Keratinocyte (primary cell): ENCODE measurements around the gene CACNA1H.

Experiments used
- EZH2 ChIP-seq: IDR thresholded peaks from one replicate; pipeline ENCODE4 v1.6.1; 2012; ENCODE audit warnings: inconsistent platforms, mild to moderate bottlenecking, low read length, moderate library complexity
- TF ChIP-seq, protein P1 (sequence below), 3 experiments: IDR thresholded peaks in 1 of 3; conservative IDR thresholded peaks in 1 of 3; optimal IDR thresholded peaks in 1 of 3; 2 replicates in 2 of 3; 3 replicates in 1 of 3; pipeline versions ENCODE3 to v1.5.1; 2011; ENCODE audit warnings: low read length in 3 of 3, mild to moderate bottlenecking in 3 of 3, moderate library complexity in 2 of 3, control low read depth in 1 of 3, inconsistent platforms in 1 of 3; ENCODE audit not compliant: insufficient read depth in 2 of 3; ENCODE audit errors: extremely low read depth in 1 of 3

GRCh38 chr16:1244881-1245280 lies 92.0 kb downstream of the CACNA1H start:
- TF ChIP-seq EZH2 = no peak
- TF ChIP-seq, protein P1, sequence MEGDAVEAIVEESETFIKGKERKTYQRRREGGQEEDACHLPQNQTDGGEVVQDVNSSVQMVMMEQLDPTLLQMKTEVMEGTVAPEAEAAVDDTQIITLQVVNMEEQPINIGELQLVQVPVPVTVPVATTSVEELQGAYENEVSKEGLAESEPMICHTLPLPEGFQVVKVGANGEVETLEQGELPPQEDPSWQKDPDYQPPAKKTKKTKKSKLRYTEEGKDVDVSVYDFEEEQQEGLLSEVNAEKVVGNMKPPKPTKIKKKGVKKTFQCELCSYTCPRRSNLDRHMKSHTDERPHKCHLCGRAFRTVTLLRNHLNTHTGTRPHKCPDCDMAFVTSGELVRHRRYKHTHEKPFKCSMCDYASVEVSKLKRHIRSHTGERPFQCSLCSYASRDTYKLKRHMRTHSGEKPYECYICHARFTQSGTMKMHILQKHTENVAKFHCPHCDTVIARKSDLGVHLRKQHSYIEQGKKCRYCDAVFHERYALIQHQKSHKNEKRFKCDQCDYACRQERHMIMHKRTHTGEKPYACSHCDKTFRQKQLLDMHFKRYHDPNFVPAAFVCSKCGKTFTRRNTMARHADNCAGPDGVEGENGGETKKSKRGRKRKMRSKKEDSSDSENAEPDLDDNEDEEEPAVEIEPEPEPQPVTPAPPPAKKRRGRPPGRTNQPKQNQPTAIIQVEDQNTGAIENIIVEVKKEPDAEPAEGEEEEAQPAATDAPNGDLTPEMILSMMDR (optimal IDR thresholded peaks at IDR 0.05 in 1 of 3, IDR thresholded peaks at IDR 0.05 in 1 of 3, conservative IDR thresholded peaks at IDR 0.05 in 1 of 3; ENCODE audit: extremely low read depth in 1 of 3, insufficient read depth in 2 of 3, low read length in 3 of 3) = no peak
